SK-N-SH (cell line): ENCODE results near the gene ACTG2.

Experiments
- CTCF ChIP-seq: fragments of 200-600 bp; sonication (generic); IDR thresholded peaks from 2 replicates; pipeline ENCODE4 v1.6.1; 2017; ENCODE audit warnings: antibody characterized with exemption, mild to moderate bottlenecking, moderate library complexity
- EZH2phosphoT487 ChIP-seq: fragments of 200-600 bp; sonication (generic); IDR thresholded peaks from 2 replicates; pipeline ENCODE4 v1.6.1; 2017; ENCODE audit warnings: low read depth, mixed run types, mild to moderate bottlenecking, antibody characterized with exemption, moderate library complexity, borderline replicate concordance
- FOSL2 ChIP-seq: IDR thresholded peaks from 2 replicates; pipeline ENCODE4 v1.4.0; 2012; ENCODE audit warnings: low read depth, mild to moderate bottlenecking, moderate library complexity, borderline replicate concordance
- GABPA ChIP-seq: IDR thresholded peaks from 2 replicates; pipeline ENCODE4 v1.4.0; 2012; ENCODE audit warnings: low read depth, mild to moderate bottlenecking
- JUND ChIP-seq: IDR thresholded peaks from 2 replicates; pipeline ENCODE4 v1.4.0; 2012
- MAX ChIP-seq: IDR thresholded peaks from 2 replicates; pipeline ENCODE4 v1.4.0; 2012; ENCODE audit warnings: low read depth
- PBX3 ChIP-seq: IDR thresholded peaks from 2 replicates; pipeline ENCODE4; 2012
- POLR2AphosphoS5 ChIP-seq: IDR thresholded peaks from 2 replicates; pipeline ENCODE4 v1.6.1; 2012; ENCODE audit warnings: low read depth, low read length
- RAD21 ChIP-seq: IDR thresholded peaks from 2 replicates; pipeline ENCODE4 v1.6.1; 2012; ENCODE audit warnings: mild to moderate bottlenecking, low read length
- REST ChIP-seq: IDR thresholded peaks from 2 replicates; pipeline ENCODE4 v1.6.1; 2012; ENCODE audit warnings: mild to moderate bottlenecking, low read depth, low read length, moderate library complexity
- RFX5 ChIP-seq: IDR thresholded peaks from 2 replicates; pipeline ENCODE4 v1.6.1; 2012; ENCODE audit warnings: mild to moderate bottlenecking, improper control_type of control experiment, low read length
- SMC3 ChIP-seq: IDR thresholded peaks from 2 replicates; pipeline ENCODE4 v1.6.1; 2012; ENCODE audit warnings: low read depth, low read length, improper control_type of control experiment
- YY1 ChIP-seq: IDR thresholded peaks from 2 replicates; pipeline ENCODE4 v1.4.0; 2012; ENCODE audit warnings: low read depth, mild to moderate bottlenecking

- TF ChIP-seq CTCF (no peak), REST (no peak), YY1 (no peak), RFX5 (no peak), RAD21 (no peak), MAX (no peak), GABPA (no peak), SMC3 (no peak), JUND (no peak), PBX3 (no peak), POLR2AphosphoS5 (no peak), FOSL2 (no peak), EZH2phosphoT487 (no peak)
Observed at GRCh38 chr2:73911548-73912208, 18.9 kb downstream of the ACTG2 start.
